Thyroid gland (tissue), 4 donors: ENCODE measurements around the gene C6orf132. TPM values are rescaled to one million over a fixed set of nuclear protein-coding genes. Genes with fewer than 3 reads are reported as not detected.

ENCODE experiments used
- DNase-seq, 2 donors: peaks; one replicate each; pipeline ENCODE4 v3.0.0-alpha.2; 2019
- H3K27ac ChIP-seq, 3 donors: fragments of 200-600 bp; sonication (generic); 1 replicate in 2 of 3; 2 replicates in 1 of 3; pipeline ENCODE4 v1.5.1; 2016 to 2019; ENCODE audit warnings: mild to moderate bottlenecking in 1 of 3, moderate library complexity in 1 of 3
- H3K27me3 ChIP-seq: fragments of 200-600 bp; sonication (generic); one replicate; pipeline ENCODE4 v1.5.1; 2019
- H3K36me3 ChIP-seq, 2 donors: fragments of 200-600 bp; sonication (generic); one replicate each; pipeline ENCODE4 v1.5.1; 2016 to 2019
- H3K4me1 ChIP-seq, 2 donors: fragments of 200-600 bp; sonication (generic); one replicate each; pipeline ENCODE4 v1.5.1; 2017 to 2019
- H3K4me3 ChIP-seq, 3 donors: fragments of 200-600 bp; sonication (generic); replicated peaks in 1 of 3; 1 replicate in 2 of 3; 2 replicates in 1 of 3; pipeline ENCODE4 v1.5.1; 2016; ENCODE audit warnings: mild to moderate bottlenecking in 1 of 3
- H3K9me3 ChIP-seq: fragments of 200-600 bp; sonication (generic); one replicate; pipeline ENCODE4 v1.5.1; 2017
- POLR2A ChIP-seq, 2 donors: fragments of 450-650 bp; IDR thresholded peaks; one replicate each; pipeline ENCODE4 v1.6.1; 2017; ENCODE audit warnings: antibody characterized with exemption in 2 of 2, mild to moderate bottlenecking in 2 of 2, moderate library complexity in 1 of 2
- WGBS, 2 donors: methylation state at CpG; one replicate each; pipeline ENCODE4 v1.1.5; 2017; 5-methylcytosine and 5-hydroxymethylcytosine counted together
- intact Hi-C: fragments of 100-400 bp; cut with DNase I; formaldehyde crosslinking; loops from one replicate; pipeline ENCODE4 v1.15.1; 2023
- total RNA-seq, 4 donors: library from RNA; depleted of rRNA; stranded (reverse); fragments of >200 nt; gene quantifications; one replicate each; pipeline ENCODE4 v1.2.3, GENCODE V29; 2016
- TF ChIP-seq, protein P1 (sequence below), 6 experiments: fragments of 200-600 bp in 3 of 6; fragments of 450-650 bp in 3 of 6; sonication (generic) in 3 of 6; IDR thresholded peaks; one replicate each; pipeline ENCODE4 v1.5.1; 2016 to 2019; ENCODE audit warnings: antibody characterized with exemption in 6 of 6, mild to moderate bottlenecking in 2 of 6, inconsistent platforms in 1 of 6, moderate library complexity in 1 of 6

The C6orf132 gene
- total RNA-seq, 4 donors from 2014 or later, result 14.8 to 34.3 (median 30.6) TPM

DNA sequence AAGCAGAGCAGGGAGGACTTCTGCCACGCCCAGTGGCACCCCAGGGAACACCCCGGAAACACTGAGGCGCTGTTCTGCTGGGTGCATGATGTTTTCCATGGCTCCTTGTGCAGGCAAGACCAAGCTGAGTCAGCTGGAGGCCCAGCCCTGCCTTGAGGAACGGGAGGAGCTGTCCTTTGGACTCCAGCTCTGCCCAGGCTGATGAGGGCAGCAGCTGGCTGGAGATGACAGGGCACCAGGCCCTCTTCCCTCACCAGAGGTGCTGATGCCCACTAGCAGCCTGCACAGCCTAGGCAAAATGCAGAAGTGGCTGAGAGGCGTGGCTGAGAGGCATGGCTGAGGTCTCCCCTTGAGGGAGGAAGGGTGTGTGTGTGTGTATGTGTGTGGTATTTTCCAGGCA lies 2.4 kb downstream of the C6orf132 start:
- DNase-seq, result peak; percentile 51 to 52
- TF ChIP-seq POLR2A (IDR thresholded peaks at IDR 0.05), result no peak
- TF ChIP-seq, protein P1, sequence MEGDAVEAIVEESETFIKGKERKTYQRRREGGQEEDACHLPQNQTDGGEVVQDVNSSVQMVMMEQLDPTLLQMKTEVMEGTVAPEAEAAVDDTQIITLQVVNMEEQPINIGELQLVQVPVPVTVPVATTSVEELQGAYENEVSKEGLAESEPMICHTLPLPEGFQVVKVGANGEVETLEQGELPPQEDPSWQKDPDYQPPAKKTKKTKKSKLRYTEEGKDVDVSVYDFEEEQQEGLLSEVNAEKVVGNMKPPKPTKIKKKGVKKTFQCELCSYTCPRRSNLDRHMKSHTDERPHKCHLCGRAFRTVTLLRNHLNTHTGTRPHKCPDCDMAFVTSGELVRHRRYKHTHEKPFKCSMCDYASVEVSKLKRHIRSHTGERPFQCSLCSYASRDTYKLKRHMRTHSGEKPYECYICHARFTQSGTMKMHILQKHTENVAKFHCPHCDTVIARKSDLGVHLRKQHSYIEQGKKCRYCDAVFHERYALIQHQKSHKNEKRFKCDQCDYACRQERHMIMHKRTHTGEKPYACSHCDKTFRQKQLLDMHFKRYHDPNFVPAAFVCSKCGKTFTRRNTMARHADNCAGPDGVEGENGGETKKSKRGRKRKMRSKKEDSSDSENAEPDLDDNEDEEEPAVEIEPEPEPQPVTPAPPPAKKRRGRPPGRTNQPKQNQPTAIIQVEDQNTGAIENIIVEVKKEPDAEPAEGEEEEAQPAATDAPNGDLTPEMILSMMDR (IDR thresholded peaks at IDR 0.05), result no peak
- Histone ChIP-seq H3K36me3 (no peaks in the 10 kb centered on the region), H3K4me3 (no peak overlapping the region), H3K27ac (peak overlapping the region in 2 of 3 donors; percentile 3 to 78), H3K4me1 (peaks cover 40 to 47% of the 10 kb centered on the region in 2 donors), H3K9me3 (no peaks in the 10 kb centered on the region), H3K27me3 (no peaks in the 10 kb centered on the region)
- WGBS, 2 donors, result 61 to 80% methylated on average over 2 to 4 of the region's 5 CpGs
- intact Hi-C loops, result no loop called here

DNA sequence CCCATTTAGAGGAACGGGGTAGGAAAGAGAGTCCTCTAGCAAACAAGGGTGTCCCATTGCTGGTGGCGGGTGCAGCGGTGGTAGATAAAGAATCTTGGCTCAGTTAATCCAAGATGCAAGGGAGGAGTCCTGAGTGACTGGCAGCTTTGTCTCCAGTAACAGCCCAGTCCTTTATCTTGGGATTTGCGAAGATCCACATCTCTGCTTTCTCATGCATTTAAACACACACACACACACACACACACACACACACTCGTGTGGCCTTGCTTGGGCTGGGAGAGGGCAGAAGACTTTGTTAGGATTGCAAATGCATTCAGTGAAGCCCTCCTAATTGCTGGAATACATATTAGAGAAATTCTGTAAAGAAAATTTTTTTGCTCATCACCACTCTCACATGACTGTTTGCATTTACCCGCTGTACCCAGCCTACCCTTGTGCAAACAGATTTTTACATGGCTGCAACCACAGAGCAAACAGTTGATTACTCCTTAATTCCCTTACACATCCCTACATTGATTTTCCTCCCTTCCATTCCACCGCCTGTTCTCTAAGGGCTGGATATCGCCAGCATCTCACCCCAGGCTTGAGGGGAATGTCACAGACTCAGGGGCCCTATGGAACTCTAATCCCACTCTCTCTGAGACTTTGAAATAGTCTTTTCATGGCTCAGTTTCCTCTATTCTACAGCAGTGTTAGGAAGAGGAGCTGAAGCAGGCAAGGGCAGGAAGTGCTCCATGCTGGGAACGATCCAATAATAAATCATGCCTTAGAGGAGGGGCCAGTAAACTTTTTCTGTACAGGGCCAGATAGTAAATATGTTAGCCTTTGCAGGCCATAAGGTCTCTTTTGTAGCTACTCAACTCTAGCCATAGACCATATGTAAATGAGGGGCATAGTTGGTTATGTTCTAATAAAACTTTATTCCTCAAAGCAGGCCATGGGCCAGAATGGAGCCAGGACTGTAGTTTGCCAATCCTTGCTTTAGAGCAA lies 3.5 kb downstream of the C6orf132 start:
- Histone ChIP-seq H3K36me3 (no peaks in the 10 kb centered on the region), H3K4me3 (no peak overlapping the region), H3K27me3 (no peaks in the 10 kb centered on the region), H3K4me1 (peaks cover 40 to 47% of the 10 kb centered on the region in 2 donors), H3K27ac (no peak overlapping the region), H3K9me3 (no peaks in the 10 kb centered on the region)
- TF ChIP-seq POLR2A (IDR thresholded peaks at IDR 0.05), result no peak
- TF ChIP-seq, protein P1 (IDR thresholded peaks at IDR 0.05), result no peak
- intact Hi-C loops, result no loop called here
- 76% methylated on average over 9 of the region's 9 CpGs for WGBS, 2 donors
- no peak for DNase-seq

DNA sequence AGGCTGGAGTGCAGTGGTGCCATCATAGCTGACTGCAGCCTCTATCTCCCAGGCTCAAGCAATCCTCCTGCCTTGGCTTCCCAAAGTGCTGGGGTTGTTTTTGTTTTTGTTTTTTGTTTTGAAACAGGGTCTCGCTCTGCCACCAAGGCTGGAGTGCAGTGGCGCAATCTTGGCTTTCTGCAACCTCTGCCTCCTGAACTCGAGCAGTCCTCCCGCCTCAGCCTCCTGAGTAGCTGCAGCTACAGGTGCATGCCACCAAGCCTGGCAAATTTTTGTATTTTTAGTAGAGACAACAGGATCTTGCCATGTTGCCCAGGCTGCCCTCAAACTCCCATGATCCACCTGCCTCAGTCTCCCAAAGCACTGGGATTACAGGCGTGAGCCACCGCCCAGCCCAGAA lies 4.2 kb downstream of the C6orf132 start:
- Histone ChIP-seq H3K9me3 (no peaks in the 10 kb centered on the region), H3K4me1 (peaks cover 40 to 47% of the 10 kb centered on the region in 2 donors), H3K27ac (no peak overlapping the region), H3K27me3 (no peaks in the 10 kb centered on the region), H3K36me3 (no peaks in the 10 kb centered on the region), H3K4me3 (no peak overlapping the region)
- no peak for TF ChIP-seq POLR2A (IDR thresholded peaks at IDR 0.05)
- TF ChIP-seq, protein P1 (IDR thresholded peaks at IDR 0.05), result no peak
- no peak for DNase-seq
- WGBS, 2 donors, result 99% methylated on average over 6 of the region's 6 CpGs
- intact Hi-C loops, result no loop called here

DNA sequence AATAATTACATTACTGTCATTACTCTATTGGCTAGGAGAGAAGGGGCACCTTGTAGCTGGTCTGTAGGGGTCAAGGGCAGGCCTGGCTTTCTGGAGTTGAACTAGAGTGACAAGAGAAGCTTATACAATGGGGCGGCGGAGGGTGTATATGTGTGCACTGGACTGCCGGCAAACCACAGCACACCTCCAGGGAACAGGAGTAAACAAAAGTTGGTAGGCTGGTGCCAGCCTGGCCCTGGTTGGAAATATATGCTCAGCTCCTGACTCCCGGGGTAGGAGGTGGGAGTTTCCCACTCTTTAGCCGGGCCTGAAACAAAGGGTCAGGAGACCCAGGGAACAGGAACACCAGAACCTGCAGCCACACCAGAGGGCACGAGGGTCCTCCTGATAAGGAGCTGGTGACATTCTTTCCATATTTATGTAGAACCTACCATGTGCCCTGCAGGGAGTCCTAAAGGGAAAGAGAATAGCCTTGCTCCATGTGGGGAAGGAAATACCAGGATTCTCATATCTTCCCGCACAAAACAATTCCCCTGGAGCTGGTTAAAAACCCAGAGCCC lies 5.1 kb downstream of the C6orf132 start:
- Histone ChIP-seq H3K4me3 (no peak overlapping the region), H3K4me1 (peaks cover 35 to 39% of the 10 kb centered on the region in 2 donors), H3K27ac (peak overlapping the region in 2 of 3 donors; percentile 48 to 52), H3K9me3 (no peaks in the 10 kb centered on the region), H3K36me3 (no peaks in the 10 kb centered on the region), H3K27me3 (no peaks in the 10 kb centered on the region)
- TF ChIP-seq, protein P1 (IDR thresholded peaks at IDR 0.05), result no peak
- TF ChIP-seq POLR2A (IDR thresholded peaks at IDR 0.05), result no peak
- WGBS, 2 donors, result 67 to 79% methylated on average over 7 of the region's 7 CpGs
- DNase-seq, result no peak
- intact Hi-C loops, result no loop called here
